Measurements from ENCODE around the gene MAPK6. TPM values are rescaled to one million over a fixed set of nuclear protein-coding genes. Genes with fewer than 3 reads are reported as not detected.

Gene MAPK6
- total and polyA plus RNA-seq, 9 of the 15 experiments (the other 6 are each of a cell fraction or from before 2014, with no cell fraction given) = 28.5 to 97.1 (median 74.0) TPM

DNA sequence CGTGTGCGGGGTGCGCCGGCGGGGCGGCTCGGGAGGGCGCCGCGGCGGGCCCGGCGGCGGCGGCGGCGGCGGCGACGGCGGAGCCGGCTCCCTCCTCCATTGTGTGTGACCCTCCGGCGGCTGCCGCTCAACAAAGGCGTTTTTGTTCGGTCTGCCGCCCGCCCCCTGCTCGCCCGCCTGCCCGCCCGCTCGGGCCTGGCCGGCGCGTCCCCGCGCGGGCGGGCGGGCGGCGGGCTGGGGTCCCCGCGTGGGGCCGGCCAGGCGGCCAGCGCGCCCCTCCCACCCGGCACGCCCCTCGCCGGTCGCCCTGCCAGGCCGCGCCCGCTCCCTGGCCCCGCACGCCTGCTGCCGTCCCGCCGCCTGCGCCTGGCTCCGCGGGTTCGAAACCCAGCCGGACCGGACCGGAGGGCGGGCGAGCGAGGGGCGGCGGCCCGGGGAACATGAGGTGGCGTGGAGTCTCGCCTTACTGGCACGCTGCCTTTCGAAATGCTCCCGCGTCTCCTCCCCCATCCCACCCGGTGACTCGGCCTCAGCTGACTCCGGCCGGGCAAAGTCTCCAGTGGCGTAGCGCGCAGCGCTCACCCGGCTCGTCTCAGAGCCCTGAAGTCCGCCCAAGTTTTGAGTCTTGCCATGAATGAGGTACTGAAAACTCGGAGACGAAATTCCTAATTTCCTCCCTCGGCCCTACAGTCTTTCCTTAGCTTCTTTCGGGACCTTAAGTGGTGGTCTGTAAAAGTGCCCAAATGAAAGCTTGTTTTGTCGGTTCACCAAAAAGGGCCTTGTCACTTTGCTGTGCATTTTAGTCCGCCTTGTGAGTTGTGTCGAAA, 588 bp downstream of the MAPK6 start (continued):
- TF ChIP-seq, protein P1, sequence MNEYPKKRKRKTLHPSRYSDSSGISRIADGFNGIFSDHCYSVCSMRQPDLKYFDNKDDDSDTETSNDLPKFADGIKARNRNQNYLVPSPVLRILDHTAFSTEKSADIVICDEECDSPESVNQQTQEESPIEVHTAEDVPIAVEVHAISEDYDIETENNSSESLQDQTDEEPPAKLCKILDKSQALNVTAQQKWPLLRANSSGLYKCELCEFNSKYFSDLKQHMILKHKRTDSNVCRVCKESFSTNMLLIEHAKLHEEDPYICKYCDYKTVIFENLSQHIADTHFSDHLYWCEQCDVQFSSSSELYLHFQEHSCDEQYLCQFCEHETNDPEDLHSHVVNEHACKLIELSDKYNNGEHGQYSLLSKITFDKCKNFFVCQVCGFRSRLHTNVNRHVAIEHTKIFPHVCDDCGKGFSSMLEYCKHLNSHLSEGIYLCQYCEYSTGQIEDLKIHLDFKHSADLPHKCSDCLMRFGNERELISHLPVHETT (CRISPR knock-in tag; conservative IDR thresholded peaks at IDR 0.05 in 1 of 2, IDR thresholded peaks at IDR 0.05 in 1 of 2) = no peak
- TF ChIP-seq, protein P2, sequence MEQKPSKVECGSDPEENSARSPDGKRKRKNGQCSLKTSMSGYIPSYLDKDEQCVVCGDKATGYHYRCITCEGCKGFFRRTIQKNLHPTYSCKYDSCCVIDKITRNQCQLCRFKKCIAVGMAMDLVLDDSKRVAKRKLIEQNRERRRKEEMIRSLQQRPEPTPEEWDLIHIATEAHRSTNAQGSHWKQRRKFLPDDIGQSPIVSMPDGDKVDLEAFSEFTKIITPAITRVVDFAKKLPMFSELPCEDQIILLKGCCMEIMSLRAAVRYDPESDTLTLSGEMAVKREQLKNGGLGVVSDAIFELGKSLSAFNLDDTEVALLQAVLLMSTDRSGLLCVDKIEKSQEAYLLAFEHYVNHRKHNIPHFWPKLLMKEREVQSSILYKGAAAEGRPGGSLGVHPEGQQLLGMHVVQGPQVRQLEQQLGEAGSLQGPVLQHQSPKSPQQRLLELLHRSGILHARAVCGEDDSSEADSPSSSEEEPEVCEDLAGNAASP (IDR thresholded peaks at IDR 0.05) = no peak
- TF ChIP-seq NUFIP1 (IDR thresholded peaks at IDR 0.05; ENCODE audit: partially characterized antibody) (no peak), ZNF175 (CRISPR knock-in tag; IDR thresholded peaks at IDR 0.05; ENCODE audit: low read depth) (no peak), ARID1B (IDR thresholded peaks at IDR 0.05) (no peak; the same call in 1 of the 2 replicates), ASH1L (IDR thresholded peaks at IDR 0.05; ENCODE audit: borderline replicate concordance, low read depth, partially characterized antibody) (no peak), ZFP1 (CRISPR knock-in tag; IDR thresholded peaks at IDR 0.05) (no peak), ARHGAP35 (IDR thresholded peaks at IDR 0.05; ENCODE audit: partially characterized antibody) (no peak), MECOM (CRISPR knock-in tag; IDR thresholded peaks at IDR 0.05) (no peak), ZNF232 (CRISPR knock-in tag; IDR thresholded peaks at IDR 0.05) (no peak)
- TF ChIP-seq, protein P3, sequence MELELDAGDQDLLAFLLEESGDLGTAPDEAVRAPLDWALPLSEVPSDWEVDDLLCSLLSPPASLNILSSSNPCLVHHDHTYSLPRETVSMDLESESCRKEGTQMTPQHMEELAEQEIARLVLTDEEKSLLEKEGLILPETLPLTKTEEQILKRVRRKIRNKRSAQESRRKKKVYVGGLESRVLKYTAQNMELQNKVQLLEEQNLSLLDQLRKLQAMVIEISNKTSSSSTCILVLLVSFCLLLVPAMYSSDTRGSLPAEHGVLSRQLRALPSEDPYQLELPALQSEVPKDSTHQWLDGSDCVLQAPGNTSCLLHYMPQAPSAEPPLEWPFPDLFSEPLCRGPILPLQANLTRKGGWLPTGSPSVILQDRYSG (tag; conservative IDR thresholded peaks at IDR 0.05; ENCODE audit: low read depth) = no peak
- TF ChIP-seq, protein P4, sequence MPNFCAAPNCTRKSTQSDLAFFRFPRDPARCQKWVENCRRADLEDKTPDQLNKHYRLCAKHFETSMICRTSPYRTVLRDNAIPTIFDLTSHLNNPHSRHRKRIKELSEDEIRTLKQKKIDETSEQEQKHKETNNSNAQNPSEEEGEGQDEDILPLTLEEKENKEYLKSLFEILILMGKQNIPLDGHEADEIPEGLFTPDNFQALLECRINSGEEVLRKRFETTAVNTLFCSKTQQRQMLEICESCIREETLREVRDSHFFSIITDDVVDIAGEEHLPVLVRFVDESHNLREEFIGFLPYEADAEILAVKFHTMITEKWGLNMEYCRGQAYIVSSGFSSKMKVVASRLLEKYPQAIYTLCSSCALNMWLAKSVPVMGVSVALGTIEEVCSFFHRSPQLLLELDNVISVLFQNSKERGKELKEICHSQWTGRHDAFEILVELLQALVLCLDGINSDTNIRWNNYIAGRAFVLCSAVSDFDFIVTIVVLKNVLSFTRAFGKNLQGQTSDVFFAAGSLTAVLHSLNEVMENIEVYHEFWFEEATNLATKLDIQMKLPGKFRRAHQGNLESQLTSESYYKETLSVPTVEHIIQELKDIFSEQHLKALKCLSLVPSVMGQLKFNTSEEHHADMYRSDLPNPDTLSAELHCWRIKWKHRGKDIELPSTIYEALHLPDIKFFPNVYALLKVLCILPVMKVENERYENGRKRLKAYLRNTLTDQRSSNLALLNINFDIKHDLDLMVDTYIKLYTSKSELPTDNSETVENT (CRISPR knock-in tag; IDR thresholded peaks at IDR 0.05) = peak; percentile 72; the same call in 1 of the 2 replicates
- TF ChIP-seq, protein P5, sequence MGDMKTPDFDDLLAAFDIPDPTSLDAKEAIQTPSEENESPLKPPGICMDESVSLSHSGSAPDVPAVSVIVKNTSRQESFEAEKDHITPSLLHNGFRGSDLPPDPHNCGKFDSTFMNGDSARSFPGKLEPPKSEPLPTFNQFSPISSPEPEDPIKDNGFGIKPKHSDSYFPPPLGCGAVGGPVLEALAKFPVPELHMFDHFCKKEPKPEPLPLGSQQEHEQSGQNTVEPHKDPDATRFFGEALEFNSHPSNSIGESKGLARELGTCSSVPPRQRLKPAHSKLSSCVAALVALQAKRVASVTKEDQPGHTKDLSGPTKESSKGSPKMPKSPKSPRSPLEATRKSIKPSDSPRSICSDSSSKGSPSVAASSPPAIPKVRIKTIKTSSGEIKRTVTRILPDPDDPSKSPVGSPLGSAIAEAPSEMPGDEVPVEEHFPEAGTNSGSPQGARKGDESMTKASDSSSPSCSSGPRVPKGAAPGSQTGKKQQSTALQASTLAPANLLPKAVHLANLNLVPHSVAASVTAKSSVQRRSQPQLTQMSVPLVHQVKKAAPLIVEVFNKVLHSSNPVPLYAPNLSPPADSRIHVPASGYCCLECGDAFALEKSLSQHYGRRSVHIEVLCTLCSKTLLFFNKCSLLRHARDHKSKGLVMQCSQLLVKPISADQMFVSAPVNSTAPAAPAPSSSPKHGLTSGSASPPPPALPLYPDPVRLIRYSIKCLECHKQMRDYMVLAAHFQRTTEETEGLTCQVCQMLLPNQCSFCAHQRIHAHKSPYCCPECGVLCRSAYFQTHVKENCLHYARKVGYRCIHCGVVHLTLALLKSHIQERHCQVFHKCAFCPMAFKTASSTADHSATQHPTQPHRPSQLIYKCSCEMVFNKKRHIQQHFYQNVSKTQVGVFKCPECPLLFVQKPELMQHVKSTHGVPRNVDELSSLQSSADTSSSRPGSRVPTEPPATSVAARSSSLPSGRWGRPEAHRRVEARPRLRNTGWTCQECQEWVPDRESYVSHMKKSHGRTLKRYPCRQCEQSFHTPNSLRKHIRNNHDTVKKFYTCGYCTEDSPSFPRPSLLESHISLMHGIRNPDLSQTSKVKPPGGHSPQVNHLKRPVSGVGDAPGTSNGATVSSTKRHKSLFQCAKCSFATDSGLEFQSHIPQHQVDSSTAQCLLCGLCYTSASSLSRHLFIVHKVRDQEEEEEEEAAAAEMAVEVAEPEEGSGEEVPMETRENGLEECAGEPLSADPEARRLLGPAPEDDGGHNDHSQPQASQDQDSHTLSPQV (IDR thresholded peaks at IDR 0.05) = no peak
- TF ChIP-seq, protein P6, sequence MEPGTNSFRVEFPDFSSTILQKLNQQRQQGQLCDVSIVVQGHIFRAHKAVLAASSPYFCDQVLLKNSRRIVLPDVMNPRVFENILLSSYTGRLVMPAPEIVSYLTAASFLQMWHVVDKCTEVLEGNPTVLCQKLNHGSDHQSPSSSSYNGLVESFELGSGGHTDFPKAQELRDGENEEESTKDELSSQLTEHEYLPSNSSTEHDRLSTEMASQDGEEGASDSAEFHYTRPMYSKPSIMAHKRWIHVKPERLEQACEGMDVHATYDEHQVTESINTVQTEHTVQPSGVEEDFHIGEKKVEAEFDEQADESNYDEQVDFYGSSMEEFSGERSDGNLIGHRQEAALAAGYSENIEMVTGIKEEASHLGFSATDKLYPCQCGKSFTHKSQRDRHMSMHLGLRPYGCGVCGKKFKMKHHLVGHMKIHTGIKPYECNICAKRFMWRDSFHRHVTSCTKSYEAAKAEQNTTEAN (CRISPR knock-in tag; IDR thresholded peaks at IDR 0.05) = no peak

Data from K562 (cell line).